Measurements from ENCODE around the gene SH2D3C. TPM values are rescaled to one million over a fixed set of nuclear protein-coding genes. Genes with fewer than 3 reads are reported as not detected.

Gene SH2D3C
- total and polyA plus RNA-seq, 9 of the 15 experiments (the other 6 are each of a cell fraction or from before 2014, with no cell fraction given) = 0.03 to 1.2 (median 0.22) TPM; not detected in 1

DNA sequence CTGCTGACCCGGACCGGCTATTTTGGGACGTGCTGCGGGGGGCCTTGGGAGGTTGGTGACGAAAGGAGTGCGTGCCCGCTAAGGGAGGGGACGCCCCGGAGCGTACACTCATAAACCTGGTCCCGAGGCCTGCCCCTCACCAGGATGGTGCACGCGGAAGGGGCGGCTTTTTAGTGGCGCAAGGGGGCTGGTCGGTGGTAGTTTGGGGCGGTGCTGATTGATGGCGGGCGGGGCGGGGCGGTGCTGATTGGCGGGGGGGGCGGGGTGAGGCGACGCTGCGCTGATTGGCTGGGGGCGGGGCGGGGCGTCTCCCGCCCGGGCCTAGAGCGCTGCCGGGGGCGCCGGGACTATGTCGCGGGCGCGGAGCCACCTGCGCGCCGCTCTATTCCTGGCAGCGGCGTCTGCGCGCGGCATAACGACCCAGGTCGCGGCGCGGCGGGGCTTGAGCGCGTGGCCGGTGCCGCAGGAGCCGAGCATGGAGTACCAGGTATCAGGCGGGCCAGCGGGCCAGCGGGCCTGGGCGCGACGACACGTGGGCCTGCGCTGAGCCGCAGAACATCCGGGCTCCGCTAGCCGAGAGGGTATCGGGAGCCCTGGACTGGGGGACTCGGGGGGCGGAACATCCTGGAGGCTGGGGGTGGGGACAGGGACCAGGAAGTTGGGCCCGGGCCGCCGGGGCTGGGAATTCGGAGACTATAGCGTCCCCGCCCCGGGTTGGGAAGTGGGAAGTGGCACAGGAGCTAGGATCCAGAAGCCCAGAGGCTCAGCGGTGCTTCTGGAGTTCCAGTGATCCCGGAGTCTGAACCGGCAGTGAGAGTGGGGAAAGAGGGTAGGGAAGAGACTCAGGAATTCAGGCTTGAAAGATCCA, 24.3 kb upstream of the SH2D3C start, which contains the start of gene FPGS (continued):
- TF ChIP-seq, protein P1, sequence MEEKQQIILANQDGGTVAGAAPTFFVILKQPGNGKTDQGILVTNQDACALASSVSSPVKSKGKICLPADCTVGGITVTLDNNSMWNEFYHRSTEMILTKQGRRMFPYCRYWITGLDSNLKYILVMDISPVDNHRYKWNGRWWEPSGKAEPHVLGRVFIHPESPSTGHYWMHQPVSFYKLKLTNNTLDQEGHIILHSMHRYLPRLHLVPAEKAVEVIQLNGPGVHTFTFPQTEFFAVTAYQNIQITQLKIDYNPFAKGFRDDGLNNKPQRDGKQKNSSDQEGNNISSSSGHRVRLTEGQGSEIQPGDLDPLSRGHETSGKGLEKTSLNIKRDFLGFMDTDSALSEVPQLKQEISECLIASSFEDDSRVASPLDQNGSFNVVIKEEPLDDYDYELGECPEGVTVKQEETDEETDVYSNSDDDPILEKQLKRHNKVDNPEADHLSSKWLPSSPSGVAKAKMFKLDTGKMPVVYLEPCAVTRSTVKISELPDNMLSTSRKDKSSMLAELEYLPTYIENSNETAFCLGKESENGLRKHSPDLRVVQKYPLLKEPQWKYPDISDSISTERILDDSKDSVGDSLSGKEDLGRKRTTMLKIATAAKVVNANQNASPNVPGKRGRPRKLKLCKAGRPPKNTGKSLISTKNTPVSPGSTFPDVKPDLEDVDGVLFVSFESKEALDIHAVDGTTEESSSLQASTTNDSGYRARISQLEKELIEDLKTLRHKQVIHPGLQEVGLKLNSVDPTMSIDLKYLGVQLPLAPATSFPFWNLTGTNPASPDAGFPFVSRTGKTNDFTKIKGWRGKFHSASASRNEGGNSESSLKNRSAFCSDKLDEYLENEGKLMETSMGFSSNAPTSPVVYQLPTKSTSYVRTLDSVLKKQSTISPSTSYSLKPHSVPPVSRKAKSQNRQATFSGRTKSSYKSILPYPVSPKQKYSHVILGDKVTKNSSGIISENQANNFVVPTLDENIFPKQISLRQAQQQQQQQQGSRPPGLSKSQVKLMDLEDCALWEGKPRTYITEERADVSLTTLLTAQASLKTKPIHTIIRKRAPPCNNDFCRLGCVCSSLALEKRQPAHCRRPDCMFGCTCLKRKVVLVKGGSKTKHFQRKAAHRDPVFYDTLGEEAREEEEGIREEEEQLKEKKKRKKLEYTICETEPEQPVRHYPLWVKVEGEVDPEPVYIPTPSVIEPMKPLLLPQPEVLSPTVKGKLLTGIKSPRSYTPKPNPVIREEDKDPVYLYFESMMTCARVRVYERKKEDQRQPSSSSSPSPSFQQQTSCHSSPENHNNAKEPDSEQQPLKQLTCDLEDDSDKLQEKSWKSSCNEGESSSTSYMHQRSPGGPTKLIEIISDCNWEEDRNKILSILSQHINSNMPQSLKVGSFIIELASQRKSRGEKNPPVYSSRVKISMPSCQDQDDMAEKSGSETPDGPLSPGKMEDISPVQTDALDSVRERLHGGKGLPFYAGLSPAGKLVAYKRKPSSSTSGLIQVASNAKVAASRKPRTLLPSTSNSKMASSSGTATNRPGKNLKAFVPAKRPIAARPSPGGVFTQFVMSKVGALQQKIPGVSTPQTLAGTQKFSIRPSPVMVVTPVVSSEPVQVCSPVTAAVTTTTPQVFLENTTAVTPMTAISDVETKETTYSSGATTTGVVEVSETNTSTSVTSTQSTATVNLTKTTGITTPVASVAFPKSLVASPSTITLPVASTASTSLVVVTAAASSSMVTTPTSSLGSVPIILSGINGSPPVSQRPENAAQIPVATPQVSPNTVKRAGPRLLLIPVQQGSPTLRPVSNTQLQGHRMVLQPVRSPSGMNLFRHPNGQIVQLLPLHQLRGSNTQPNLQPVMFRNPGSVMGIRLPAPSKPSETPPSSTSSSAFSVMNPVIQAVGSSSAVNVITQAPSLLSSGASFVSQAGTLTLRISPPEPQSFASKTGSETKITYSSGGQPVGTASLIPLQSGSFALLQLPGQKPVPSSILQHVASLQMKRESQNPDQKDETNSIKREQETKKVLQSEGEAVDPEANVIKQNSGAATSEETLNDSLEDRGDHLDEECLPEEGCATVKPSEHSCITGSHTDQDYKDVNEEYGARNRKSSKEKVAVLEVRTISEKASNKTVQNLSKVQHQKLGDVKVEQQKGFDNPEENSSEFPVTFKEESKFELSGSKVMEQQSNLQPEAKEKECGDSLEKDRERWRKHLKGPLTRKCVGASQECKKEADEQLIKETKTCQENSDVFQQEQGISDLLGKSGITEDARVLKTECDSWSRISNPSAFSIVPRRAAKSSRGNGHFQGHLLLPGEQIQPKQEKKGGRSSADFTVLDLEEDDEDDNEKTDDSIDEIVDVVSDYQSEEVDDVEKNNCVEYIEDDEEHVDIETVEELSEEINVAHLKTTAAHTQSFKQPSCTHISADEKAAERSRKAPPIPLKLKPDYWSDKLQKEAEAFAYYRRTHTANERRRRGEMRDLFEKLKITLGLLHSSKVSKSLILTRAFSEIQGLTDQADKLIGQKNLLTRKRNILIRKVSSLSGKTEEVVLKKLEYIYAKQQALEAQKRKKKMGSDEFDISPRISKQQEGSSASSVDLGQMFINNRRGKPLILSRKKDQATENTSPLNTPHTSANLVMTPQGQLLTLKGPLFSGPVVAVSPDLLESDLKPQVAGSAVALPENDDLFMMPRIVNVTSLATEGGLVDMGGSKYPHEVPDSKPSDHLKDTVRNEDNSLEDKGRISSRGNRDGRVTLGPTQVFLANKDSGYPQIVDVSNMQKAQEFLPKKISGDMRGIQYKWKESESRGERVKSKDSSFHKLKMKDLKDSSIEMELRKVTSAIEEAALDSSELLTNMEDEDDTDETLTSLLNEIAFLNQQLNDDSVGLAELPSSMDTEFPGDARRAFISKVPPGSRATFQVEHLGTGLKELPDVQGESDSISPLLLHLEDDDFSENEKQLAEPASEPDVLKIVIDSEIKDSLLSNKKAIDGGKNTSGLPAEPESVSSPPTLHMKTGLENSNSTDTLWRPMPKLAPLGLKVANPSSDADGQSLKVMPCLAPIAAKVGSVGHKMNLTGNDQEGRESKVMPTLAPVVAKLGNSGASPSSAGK (IDR thresholded peaks at IDR 0.05) = peak; percentile 66
- TF ChIP-seq ZNF134 (CRISPR knock-in tag; conservative IDR thresholded peaks at IDR 0.05) = no peak
- TF ChIP-seq CBX8 (IDR thresholded peaks at IDR 0.05; ENCODE audit: borderline replicate concordance, extremely low read depth, low read depth, low read length, poor library complexity, severe bottlenecking) = no peak
- 0 out of 2 replicates have a peak, but pooled peaks have one; percentile 12 for TF ChIP-seq ZNF431 (CRISPR knock-in tag; IDR thresholded peaks at IDR 0.05)
- no peak for TF ChIP-seq ZNF785 (CRISPR knock-in tag; IDR thresholded peaks at IDR 0.05)
- no peak for TF ChIP-seq XRCC4 (IDR thresholded peaks at IDR 0.05; ENCODE audit: extremely low read depth, insufficient read depth, insufficient read length)
- TF ChIP-seq, protein P2, sequence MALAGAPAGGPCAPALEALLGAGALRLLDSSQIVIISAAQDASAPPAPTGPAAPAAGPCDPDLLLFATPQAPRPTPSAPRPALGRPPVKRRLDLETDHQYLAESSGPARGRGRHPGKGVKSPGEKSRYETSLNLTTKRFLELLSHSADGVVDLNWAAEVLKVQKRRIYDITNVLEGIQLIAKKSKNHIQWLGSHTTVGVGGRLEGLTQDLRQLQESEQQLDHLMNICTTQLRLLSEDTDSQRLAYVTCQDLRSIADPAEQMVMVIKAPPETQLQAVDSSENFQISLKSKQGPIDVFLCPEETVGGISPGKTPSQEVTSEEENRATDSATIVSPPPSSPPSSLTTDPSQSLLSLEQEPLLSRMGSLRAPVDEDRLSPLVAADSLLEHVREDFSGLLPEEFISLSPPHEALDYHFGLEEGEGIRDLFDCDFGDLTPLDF (CRISPR knock-in tag; IDR thresholded peaks at IDR 0.05) = no peak
- TF ChIP-seq, protein P3, sequence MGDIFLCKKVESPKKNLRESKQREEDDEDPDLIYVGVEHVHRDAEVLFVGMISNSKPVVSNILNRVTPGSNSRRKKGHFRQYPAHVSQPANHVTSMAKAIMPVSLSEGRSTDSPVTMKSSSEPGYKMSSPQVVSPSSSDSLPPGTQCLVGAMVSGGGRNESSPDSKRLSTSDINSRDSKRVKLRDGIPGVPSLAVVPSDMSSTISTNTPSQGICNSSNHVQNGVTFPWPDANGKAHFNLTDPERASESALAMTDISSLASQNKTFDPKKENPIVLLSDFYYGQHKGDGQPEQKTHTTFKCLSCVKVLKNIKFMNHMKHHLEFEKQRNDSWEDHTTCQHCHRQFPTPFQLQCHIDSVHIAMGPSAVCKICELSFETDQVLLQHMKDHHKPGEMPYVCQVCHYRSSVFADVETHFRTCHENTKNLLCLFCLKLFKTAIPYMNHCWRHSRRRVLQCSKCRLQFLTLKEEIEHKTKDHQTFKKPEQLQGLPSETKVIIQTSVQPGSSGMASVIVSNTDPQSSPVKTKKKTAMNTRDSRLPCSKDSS (IDR thresholded peaks at IDR 0.05; ENCODE audit: low read depth, partially characterized antibody) = no peak
- TF ChIP-seq WHSC1 (IDR thresholded peaks at IDR 0.05; ENCODE audit: low read length) = no peak
- TF ChIP-seq ZNF696 (CRISPR knock-in tag; conservative IDR thresholded peaks at IDR 0.05) = no peak
- TF ChIP-seq ATF7 (IDR thresholded peaks at IDR 0.05) = peak; percentile 64
- no peak for TF ChIP-seq FOXJ3 (CRISPR knock-in tag; IDR thresholded peaks at IDR 0.05)
- no peak for TF ChIP-seq ZNF717 (CRISPR knock-in tag; IDR thresholded peaks at IDR 0.05)

Data from K562 (cell line).